Kidney (tissue), 14 donors: ENCODE measurements around the gene VWF. TPM values are rescaled to one million over a fixed set of nuclear protein-coding genes. Genes with fewer than 3 reads are reported as not detected.

ENCODE experiments used
- DNase-seq, 5 donors: peaks; one replicate each; pipeline ENCODE4 v3.0.0-alpha.2; 2013 to 2020
- FAIRE-seq: peaks from 2 replicates; lab custom pipeline; 2012; peaks lifted over from hg19 to GRCh38; lab: Jason Lieb, UNC
- H3K27ac ChIP-seq, 2 donors: one replicate each; pipeline ENCODE4 v1.7.0; 2013; ENCODE audit warnings: low read depth in 2 of 2, low read length in 2 of 2, inconsistent platforms in 1 of 2
- H3K27me3 ChIP-seq: one replicate; pipeline ENCODE4 v1.7.1; 2013; ENCODE audit warnings: low read length, inconsistent platforms; ENCODE audit not compliant: control insufficient read depth, insufficient read depth
- H3K36me3 ChIP-seq, 3 donors: one replicate each; pipeline versions ENCODE4 v1.7.0 to v1.7.1; 2013; ENCODE audit warnings: low read length in 3 of 3, control low read depth in 1 of 3, inconsistent platforms in 1 of 3; ENCODE audit not compliant: insufficient read depth in 3 of 3, control insufficient read depth in 2 of 3
- H3K4me1 ChIP-seq, 3 donors: one replicate each; pipeline versions ENCODE4 v1.7.0 to v1.7.1; 2013; ENCODE audit warnings: low read length in 3 of 3, inconsistent platforms in 1 of 3, low read depth in 1 of 3; ENCODE audit not compliant: control insufficient read depth in 2 of 3, insufficient read depth in 2 of 3
- H3K4me3 ChIP-seq, 3 donors: one replicate each; pipeline versions ENCODE4 v1.7.0 to v1.8.1; 2013; ENCODE audit warnings: low read length in 3 of 3, control low read depth in 1 of 3, inconsistent platforms in 1 of 3
- H3K9ac ChIP-seq, 3 donors: one replicate each; pipeline versions ENCODE4 v1.7.0 to v1.7.1; 2013; ENCODE audit warnings: low read length in 3 of 3, control low read depth in 1 of 3, inconsistent platforms in 1 of 3
- H3K9me3 ChIP-seq, 3 donors: one replicate each; pipeline versions ENCODE4 v1.7.0 to v1.7.1; 2013; ENCODE audit warnings: low read length in 3 of 3, control low read depth in 1 of 3, inconsistent platforms in 1 of 3; ENCODE audit not compliant: control insufficient read depth in 2 of 3, insufficient read depth in 1 of 3
- intact Hi-C: fragments of 100-400 bp; cut with DNase I; formaldehyde crosslinking; loops from one replicate; pipeline ENCODE4 v1.11.1; 2022
- polyA plus RNA-seq: library from polyadenylated mRNA; stranded (reverse); fragments of 350-450 nt; fragmentation: Illumina TruSeq; extraction: RNeasy Lipid Tissue Mini Kit (QIAGEN cat#74804); gene quantifications from one replicate; pipeline ENCODE4 v1.2.3, GENCODE V29; 2014; ENCODE audit warnings: low read depth, low replicate concordance; ENCODE audit not compliant: insufficient read depth
- total RNA-seq: library from RNA; stranded (reverse); fragmentation: NEBNext Ultra II Directional; extraction: Animal tissue kit (Norgen Biotek cat#: 25700); gene quantifications from one replicate; pipeline ENCODE4 v1.2.1, GENCODE V29; 2021
- TF ChIP-seq, protein P1 (sequence below): IDR thresholded peaks from 3 replicates; pipeline ENCODE4 v1.5.1; 2012; ENCODE audit warnings: mild to moderate bottlenecking, moderate library complexity, borderline replicate concordance; ENCODE audit not compliant: insufficient read depth; ENCODE audit errors: extremely low read depth
- donor health status: control.
- donor health status: control.
- donor health status: control.
- donor health status: control.
- donor health status: control.
- donor health status: DM: yes; HTN: yes; CAD: no.
- donor health status: Normal renal cell carcinoma (clear cell type).

VWF gene
- total and polyA plus RNA-seq, 2 donors from 2014 or later = 9.6 to 183 TPM

GRCh38 chr12:6090803-6091202 lies 33.7 kb downstream of the VWF start:
- no peak for FAIRE-seq
- no peaks in the 10 kb centered on the region for H3K36me3 ChIP-seq
- H3K4me3 ChIP-seq = no peak overlapping the region
- peak in 1 of 5 donors; percentile 58 for DNase-seq
- no peaks in the 10 kb centered on the region for H3K27me3 ChIP-seq
- intact Hi-C loops = no loop called here
- H3K9ac ChIP-seq = no peak overlapping the region
- TF ChIP-seq, protein P1, sequence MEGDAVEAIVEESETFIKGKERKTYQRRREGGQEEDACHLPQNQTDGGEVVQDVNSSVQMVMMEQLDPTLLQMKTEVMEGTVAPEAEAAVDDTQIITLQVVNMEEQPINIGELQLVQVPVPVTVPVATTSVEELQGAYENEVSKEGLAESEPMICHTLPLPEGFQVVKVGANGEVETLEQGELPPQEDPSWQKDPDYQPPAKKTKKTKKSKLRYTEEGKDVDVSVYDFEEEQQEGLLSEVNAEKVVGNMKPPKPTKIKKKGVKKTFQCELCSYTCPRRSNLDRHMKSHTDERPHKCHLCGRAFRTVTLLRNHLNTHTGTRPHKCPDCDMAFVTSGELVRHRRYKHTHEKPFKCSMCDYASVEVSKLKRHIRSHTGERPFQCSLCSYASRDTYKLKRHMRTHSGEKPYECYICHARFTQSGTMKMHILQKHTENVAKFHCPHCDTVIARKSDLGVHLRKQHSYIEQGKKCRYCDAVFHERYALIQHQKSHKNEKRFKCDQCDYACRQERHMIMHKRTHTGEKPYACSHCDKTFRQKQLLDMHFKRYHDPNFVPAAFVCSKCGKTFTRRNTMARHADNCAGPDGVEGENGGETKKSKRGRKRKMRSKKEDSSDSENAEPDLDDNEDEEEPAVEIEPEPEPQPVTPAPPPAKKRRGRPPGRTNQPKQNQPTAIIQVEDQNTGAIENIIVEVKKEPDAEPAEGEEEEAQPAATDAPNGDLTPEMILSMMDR = no peak
- H3K4me1 ChIP-seq = peaks cover 3 to 20% (median 12%) of the 10 kb centered on the region in 3 donors
- no peaks in the 10 kb centered on the region for H3K9me3 ChIP-seq
- peak overlapping the region; percentile 9 to 62 for H3K27ac ChIP-seq

DNA sequence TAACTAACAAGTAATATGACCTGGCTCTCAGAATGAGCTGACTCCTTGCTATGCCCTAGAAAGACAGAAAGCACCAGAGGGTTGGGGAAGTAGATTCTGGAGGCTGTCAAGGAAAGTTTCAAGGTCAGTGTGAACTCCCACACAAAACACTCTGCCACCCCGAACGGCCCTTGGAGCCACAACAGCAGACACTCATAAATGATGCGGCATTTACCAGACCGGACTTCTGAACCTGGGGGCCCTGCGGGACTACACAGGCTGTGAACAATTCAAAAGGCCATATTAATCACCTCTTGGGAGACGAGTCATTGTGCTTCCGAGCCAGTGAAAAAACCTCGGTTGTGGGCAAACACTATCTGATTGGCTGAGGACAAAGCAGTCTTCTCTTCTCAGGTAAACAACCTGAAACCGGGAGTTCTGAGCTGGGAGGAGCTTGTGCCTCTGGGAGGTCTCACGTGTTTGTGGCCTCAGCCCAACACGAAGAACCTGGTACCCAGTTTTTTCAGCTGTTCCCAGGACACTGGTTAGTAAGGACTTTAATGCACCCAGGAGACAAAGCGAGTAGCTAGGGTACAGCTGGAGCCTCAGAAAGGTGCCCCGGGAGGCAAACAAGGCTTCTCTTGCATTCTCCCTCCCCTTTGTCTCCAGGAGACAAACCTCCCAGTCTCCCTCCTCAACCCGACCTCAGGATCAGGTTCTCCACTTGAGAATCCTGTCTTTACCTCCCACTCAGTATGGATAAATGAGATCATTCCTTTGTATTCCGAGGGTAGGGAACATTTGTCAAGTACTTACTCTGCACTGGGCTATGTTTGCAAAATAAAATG lies 35.3 kb downstream of the VWF start:
- peak in 4 of 5 donors; percentile 82 to 91 (median 86) for DNase-seq
- peaks cover 3 to 31% (median 15%) of the 10 kb centered on the region in 3 donors for H3K4me1 ChIP-seq
- no peaks in the 10 kb centered on the region for H3K9me3 ChIP-seq
- TF ChIP-seq, protein P1 = no peak
- H3K9ac ChIP-seq = no peak overlapping the region
- no peaks in the 10 kb centered on the region for H3K36me3 ChIP-seq
- H3K4me3 ChIP-seq = no peak overlapping the region
- no peaks in the 10 kb centered on the region for H3K27me3 ChIP-seq
- H3K27ac ChIP-seq = peak overlapping the region; percentile 57 to 75
- intact Hi-C loops = no loop called here
- no peak for FAIRE-seq

DNA sequence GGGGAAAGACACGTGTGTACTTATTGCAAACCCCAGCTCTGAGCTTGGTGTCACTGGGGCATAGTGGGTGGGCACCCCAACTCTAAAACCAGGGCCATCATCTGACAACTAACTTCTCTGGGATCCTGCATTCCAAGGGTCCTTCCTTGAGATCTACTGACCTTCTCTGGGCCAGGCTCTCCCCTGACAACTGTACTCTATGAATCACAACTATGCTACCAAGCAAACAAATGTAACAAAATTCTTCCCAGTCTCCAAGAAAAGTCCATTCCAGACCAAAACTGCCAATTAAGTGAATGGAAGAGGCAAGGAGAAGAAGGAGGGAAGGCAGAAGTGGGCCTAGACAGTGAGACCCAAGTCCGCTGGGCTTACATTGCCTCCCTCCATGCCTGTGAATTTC lies 38.2 kb downstream of the VWF start:
- intact Hi-C loops = no loop called here
- TF ChIP-seq, protein P1 = no peak
- peaks cover 3 to 29% (median 15%) of the 10 kb centered on the region in 3 donors for H3K4me1 ChIP-seq
- FAIRE-seq (no peak), DNase-seq (no peak)
- H3K27me3 ChIP-seq = no peaks in the 10 kb centered on the region
- no peak overlapping the region for H3K27ac ChIP-seq
- H3K36me3 ChIP-seq = no peaks in the 10 kb centered on the region
- no peak overlapping the region for H3K9ac ChIP-seq
- H3K4me3 ChIP-seq = no peak overlapping the region
- no peaks in the 10 kb centered on the region for H3K9me3 ChIP-seq
